Spinal cord (tissue), 10 donors: ENCODE measurements around the gene ADARB2. TPM values are rescaled to one million over a fixed set of nuclear protein-coding genes. Genes with fewer than 3 reads are reported as not detected.

ENCODE experiments used
- DNase-seq, 6 donors: peaks; one replicate each; pipeline versions ENCODE4 v3.0.0 to v3.0.0-alpha.2; 2013 to 2015; ENCODE audit warnings: low spot score in 6 of 6, low read depth in 4 of 6
- H3K27ac ChIP-seq: one replicate; pipeline ENCODE4 v1.5.1; 2013; ENCODE audit warnings: low read depth, low read length, control low read depth
- H3K27me3 ChIP-seq: one replicate; pipeline ENCODE4 v1.6.1; 2013; ENCODE audit warnings: low read length; ENCODE audit not compliant: control insufficient read depth, insufficient read depth
- H3K36me3 ChIP-seq: one replicate; pipeline ENCODE4 v1.6.1; 2013; ENCODE audit warnings: low read length; ENCODE audit not compliant: control insufficient read depth, insufficient read depth
- H3K4me1 ChIP-seq: one replicate; pipeline ENCODE4 v1.6.1; 2013; ENCODE audit warnings: low read length; ENCODE audit not compliant: control insufficient read depth, insufficient read depth
- H3K4me3 ChIP-seq: one replicate; pipeline ENCODE4 v1.5.1; 2013; ENCODE audit warnings: low read depth, low read length, control low read depth
- H3K9me3 ChIP-seq: one replicate; pipeline ENCODE4 v1.6.1; 2013; ENCODE audit warnings: low read length; ENCODE audit not compliant: control insufficient read depth, insufficient read depth
- WGBS: methylation state at CpG from one replicate; pipeline ENCODE4 v1.1.5; 2013; ENCODE audit warnings: missing lambda C conversion rate; ENCODE audit not compliant: insufficient coverage; 5-methylcytosine and 5-hydroxymethylcytosine counted together
- polyA plus RNA-seq, 2 donors: library from polyadenylated mRNA; unstranded; fragments of 120-200 nt; gene quantifications; one replicate each; pipeline ENCODE4 v1.2.1, GENCODE V29; 2013; ENCODE audit not compliant: insufficient read length in 2 of 2
- total RNA-seq, 2 donors: library from RNA; depleted of rRNA in 1 of 2; stranded (reverse); fragments of 120-200 nt in 1 of 2; fragments of >200 nt in 1 of 2; gene quantifications; one replicate each; pipeline versions ENCODE4 v1.2.3 to v1.2.4, GENCODE V29; 2013 to 2014
- donor health status: healthy.

The ADARB2 gene
- total and polyA plus RNA-seq, 4 donors = 4.1 to 11.2 (median 8.3) TPM

- DNase-seq = no peak
- Histone ChIP-seq H3K27me3 (no peaks in the 10 kb centered on the region), H3K4me3 (no peak overlapping the region), H3K9me3 (no peaks in the 10 kb centered on the region), H3K4me1 (peaks cover 19% of the 10 kb centered on the region), H3K36me3 (peaks cover 10% of the 10 kb centered on the region), H3K27ac (no peak overlapping the region)
- 90% methylated on average over 10 of the region's 10 CpGs for WGBS
Measured at GRCh38 chr10:1203704-1204103, 533.6 kb downstream of the ADARB2 start.

GRCh38 chr10:1203216-1203615 is 534.1 kb downstream of the ADARB2 start:
- peaks cover 22% of the 10 kb centered on the region for H3K4me1 ChIP-seq
- H3K36me3 ChIP-seq = peaks cover 7% of the 10 kb centered on the region
- no peak overlapping the region for H3K4me3 ChIP-seq
- no peaks in the 10 kb centered on the region for H3K27me3 ChIP-seq
- H3K27ac ChIP-seq = no peak overlapping the region
- no peak for DNase-seq
- 92% methylated on average over 13 of the region's 13 CpGs for WGBS
- H3K9me3 ChIP-seq = no peaks in the 10 kb centered on the region

- H3K27ac ChIP-seq = no peak overlapping the region
- no peak overlapping the region for H3K4me3 ChIP-seq
- no peaks in the 10 kb centered on the region for H3K27me3 ChIP-seq
- peaks cover 7% of the 10 kb centered on the region for H3K36me3 ChIP-seq
- H3K4me1 ChIP-seq = peaks cover 22% of the 10 kb centered on the region
- 84% methylated on average over 10 of the region's 11 CpGs for WGBS
- no peaks in the 10 kb centered on the region for H3K9me3 ChIP-seq
- no peak for DNase-seq
Measured at GRCh38 chr10:1202343-1202742, 535.0 kb downstream of the ADARB2 start.

DNA sequence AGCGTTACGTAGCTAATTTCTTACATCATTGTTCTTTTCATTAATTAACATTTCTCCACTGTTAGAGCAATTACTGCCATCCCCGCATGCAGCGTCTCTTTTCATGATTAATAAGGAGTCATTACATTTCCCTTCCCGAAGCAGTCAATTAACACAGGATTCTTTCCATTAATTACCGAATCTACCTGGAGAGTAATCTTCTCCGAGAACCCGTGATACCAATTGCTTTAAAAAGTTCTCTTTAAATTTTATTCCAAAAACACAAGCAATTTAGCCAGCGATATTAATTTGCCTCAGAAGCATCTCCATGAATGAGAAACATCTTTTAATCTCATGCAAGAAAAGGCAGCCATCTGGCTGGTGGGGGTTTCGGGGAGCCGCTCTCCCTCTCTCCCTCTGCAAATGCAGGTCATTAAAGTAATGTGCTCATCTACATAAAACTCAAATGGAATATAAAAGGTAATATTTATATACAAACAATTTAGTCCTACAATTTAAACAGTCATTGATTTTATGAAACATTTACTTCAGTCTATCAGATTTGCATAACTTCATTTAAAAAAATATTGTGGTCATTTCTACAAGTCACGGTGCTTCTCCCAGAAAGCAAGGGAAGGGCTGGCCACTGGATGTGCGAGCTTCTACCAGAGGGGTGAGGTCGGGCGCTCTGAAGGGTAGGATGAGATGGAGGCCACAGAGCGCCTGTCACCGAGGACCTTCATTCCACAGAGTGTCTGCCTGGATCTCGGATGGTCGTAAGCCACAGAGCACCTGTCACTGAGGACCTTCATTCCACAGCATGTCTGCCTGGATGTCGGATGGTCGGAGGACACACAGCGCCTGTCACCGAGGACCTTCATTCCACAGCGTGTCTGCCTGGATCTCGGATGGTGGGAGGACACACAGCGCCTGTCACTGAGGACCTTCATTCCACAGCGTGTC is 536.2 kb downstream of the ADARB2 start:
- no peak overlapping the region for H3K27ac ChIP-seq
- H3K4me1 ChIP-seq = peaks cover 22% of the 10 kb centered on the region
- no peaks in the 10 kb centered on the region for H3K9me3 ChIP-seq
- 71% methylated on average over 21 of the region's 27 CpGs for WGBS
- H3K4me3 ChIP-seq = no peak overlapping the region
- peaks cover 7% of the 10 kb centered on the region for H3K36me3 ChIP-seq
- no peaks in the 10 kb centered on the region for H3K27me3 ChIP-seq
- peak in 4 of 6 donors; percentile 42 to 96 (median 45) for DNase-seq

DNA sequence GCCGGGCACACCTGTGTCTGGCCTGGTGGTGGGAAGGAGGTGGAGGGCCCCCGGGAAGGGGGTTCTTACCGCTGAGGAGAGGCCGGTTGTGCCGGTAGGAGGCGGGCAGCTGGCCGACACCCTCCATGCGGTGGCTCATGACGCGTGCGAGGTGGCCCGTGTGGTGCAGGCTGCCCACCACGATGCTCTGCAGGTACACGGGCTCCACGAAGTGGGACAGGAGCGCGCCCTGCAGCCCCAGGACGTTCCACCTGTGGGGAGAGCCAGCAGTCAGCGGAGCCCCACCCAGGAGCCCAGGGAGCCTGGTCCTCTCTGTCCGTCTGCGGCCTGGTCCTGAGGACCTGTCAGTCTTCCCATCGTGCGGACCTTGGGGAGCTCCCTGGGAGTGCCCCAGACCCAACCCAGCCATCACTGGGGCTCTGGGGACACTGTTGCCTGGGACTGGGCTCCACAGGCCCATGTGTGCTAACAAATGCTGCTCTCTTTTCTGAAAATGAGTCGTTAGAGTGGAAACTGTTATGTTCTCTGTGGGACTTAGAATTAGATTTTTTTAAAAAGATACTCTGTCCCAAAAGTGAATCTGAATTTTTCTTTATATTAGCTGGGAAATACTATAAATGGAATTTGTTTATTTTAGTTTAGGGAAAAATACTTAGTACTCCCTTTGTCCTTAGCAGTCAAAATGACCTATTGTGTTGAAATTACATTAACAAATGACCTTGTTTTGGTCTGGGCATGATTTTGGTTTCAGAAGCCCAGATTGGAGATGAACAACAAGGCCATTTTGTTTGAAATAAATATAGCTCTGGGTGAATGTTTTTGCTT is 537.2 kb downstream of the ADARB2 start:
- WGBS = 87% methylated on average over 18 of the region's 24 CpGs
- no peak overlapping the region for H3K4me3 ChIP-seq
- H3K27me3 ChIP-seq = no peaks in the 10 kb centered on the region
- H3K27ac ChIP-seq = no peak overlapping the region
- peaks cover 9% of the 10 kb centered on the region for H3K36me3 ChIP-seq
- no peaks in the 10 kb centered on the region for H3K9me3 ChIP-seq
- no peak for DNase-seq
- peaks cover 22% of the 10 kb centered on the region for H3K4me1 ChIP-seq

DNA sequence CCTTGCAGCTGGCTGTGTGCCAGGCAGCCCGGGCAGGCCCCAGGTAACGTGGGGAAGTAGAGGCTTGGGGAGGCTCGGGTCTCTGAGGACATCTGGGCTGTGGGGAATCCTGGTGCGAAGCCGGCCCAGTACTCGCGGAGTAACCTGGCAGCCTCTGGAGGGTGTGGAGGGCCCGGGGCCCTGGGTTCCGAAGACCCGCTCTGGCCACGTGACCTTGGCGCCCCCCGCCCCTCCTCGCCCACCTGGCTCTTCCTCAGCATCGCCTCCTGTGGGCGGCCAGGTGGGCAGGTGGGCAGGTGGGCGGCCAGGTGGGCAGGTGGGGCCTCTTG is 538.0 kb downstream of the ADARB2 start:
- 72% methylated on average over 17 of the region's 17 CpGs for WGBS
- Histone ChIP-seq H3K27ac (no peak overlapping the region), H3K36me3 (peaks cover 12% of the 10 kb centered on the region), H3K9me3 (no peaks in the 10 kb centered on the region), H3K27me3 (no peaks in the 10 kb centered on the region), H3K4me1 (peaks cover 22% of the 10 kb centered on the region), H3K4me3 (no peak overlapping the region)
- no peak for DNase-seq

DNA sequence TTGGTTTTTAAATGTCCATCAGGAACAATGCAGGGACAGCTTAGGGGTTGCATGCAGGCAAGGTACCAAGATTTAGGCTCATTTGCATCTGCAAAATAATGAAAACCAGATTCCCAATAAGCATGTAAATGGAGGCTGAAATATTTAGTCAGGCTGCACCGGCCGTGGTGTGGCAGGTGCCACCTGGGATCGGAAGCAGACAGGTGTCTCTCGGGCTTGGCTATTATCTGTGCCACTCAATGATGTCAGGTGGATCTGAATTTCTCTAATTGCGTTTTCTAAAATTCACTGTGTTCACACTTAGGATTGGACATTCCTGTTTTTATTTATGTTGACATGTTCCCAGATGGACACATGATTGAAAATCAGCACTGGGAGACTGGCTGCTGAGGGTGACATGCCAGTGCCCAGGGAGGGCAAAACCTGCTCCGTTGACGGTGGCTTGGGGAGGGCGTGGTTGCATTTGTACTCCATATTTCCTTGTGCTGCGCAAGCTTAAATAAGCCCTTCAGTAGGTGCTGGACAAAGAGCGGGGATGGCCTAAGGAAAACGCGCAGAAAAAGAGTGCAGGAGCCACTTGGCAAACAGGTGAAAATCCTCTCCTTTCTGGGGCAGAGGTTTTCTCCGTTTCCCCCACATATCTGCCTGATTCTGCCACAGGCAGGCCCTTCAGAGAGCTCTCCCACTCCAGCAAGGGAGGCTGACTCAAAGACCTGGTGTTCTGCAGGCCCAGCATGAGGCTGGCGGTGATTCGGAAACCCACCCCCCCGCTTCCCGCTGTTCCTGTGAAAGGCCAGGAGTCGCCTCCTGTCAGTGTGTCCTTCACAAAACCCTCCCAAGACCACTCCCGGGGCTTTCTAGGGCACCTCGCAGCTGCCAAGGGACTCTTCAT is 538.6 kb downstream of the ADARB2 start:
- peak in 1 of 6 donors; percentile 31 for DNase-seq
- Histone ChIP-seq H3K27ac (no peak overlapping the region), H3K27me3 (no peaks in the 10 kb centered on the region), H3K4me3 (no peak overlapping the region), H3K4me1 (peaks cover 22% of the 10 kb centered on the region), H3K9me3 (no peaks in the 10 kb centered on the region), H3K36me3 (peaks cover 12% of the 10 kb centered on the region)
- WGBS = 60% methylated on average over 18 of the region's 20 CpGs

DNA sequence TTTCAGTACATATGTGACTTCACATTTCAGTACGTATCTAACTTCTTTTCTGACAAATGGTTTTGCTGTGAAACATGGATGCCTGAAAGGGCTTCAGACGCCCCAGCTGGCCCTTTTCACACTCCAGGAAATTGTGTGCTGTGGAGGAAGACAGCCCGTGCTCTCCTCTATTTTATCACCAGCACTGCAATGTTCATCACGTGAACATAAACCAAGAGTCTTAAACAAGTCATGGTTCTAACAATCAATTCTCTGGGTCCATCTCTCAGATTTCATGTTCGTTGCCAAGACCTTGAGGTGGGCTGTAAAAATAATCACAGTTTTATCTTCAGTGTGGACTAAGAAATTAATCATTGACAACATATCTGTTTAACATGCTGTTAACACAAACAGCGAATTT is 539.9 kb downstream of the ADARB2 start:
- H3K4me1 ChIP-seq = peaks cover 22% of the 10 kb centered on the region
- H3K36me3 ChIP-seq = peaks cover 12% of the 10 kb centered on the region
- no peak overlapping the region for H3K4me3 ChIP-seq
- no peak overlapping the region for H3K27ac ChIP-seq
- WGBS = 36% methylated on average over 2 of the region's 6 CpGs
- DNase-seq = peak in 1 of 6 donors; percentile 58
- H3K9me3 ChIP-seq = no peaks in the 10 kb centered on the region
- H3K27me3 ChIP-seq = no peaks in the 10 kb centered on the region

- Histone ChIP-seq H3K36me3 (peaks cover 12% of the 10 kb centered on the region), H3K4me3 (no peak overlapping the region), H3K4me1 (peaks cover 22% of the 10 kb centered on the region), H3K9me3 (no peaks in the 10 kb centered on the region), H3K27ac (no peak overlapping the region), H3K27me3 (no peaks in the 10 kb centered on the region)
- WGBS = no CpG with 5 or more reads among the region's 2 CpGs
- DNase-seq = no peak
Measured at GRCh38 chr10:1196656-1197055, 540.7 kb downstream of the ADARB2 start.
